NCI-H526 (cell line): ENCODE measurements around the gene MAGI1.

ENCODE experiments used
- DNase-seq, 2 experiments: peaks; one replicate each; lab custom pipeline; 2025; lab: John Stamatoyannopoulos, UW

MAGI1 gene

GRCh38 chr3:65419233-65419632 is 619.5 kb downstream of the MAGI1 start:
- no peak for DNase-seq

GRCh38 chr3:65413891-65414290 is 624.8 kb downstream of the MAGI1 start:
- DNase-seq = no peak

- peak in 1 of 2 experiments; percentile 21 for DNase-seq
Observed at GRCh38 chr3:65412588-65412987, 626.1 kb downstream of the MAGI1 start.

- no peak for DNase-seq
Observed at GRCh38 chr3:65411367-65411766, 627.4 kb downstream of the MAGI1 start.

GRCh38 chr3:65409176-65409569 is 629.5 kb downstream of the MAGI1 start:
- no peak for DNase-seq

GRCh38 chr3:65408531-65409175 is 630.1 kb downstream of the MAGI1 start:
- no peak for DNase-seq

GRCh38 chr3:65406470-65406869 is 632.2 kb downstream of the MAGI1 start:
- DNase-seq = no peak

- DNase-seq = no peak
Observed at GRCh38 chr3:65402597-65402996, 636.1 kb downstream of the MAGI1 start.

- DNase-seq = no peak
Observed at GRCh38 chr3:65401359-65402305, 637.1 kb downstream of the MAGI1 start.

- no peak for DNase-seq
Observed at GRCh38 chr3:65400899-65401298, 637.8 kb downstream of the MAGI1 start.

GRCh38 chr3:65398953-65399352 is 639.8 kb downstream of the MAGI1 start:
- DNase-seq = no peak

- DNase-seq = no peak
Observed at GRCh38 chr3:65396078-65396477, 642.6 kb downstream of the MAGI1 start.

- DNase-seq = no peak
Observed at GRCh38 chr3:65391068-65391467, 647.6 kb downstream of the MAGI1 start.

- DNase-seq = no peak
Observed at GRCh38 chr3:65385805-65386204, 652.9 kb downstream of the MAGI1 start.

GRCh38 chr3:65381496-65382010 is 657.2 kb downstream of the MAGI1 start:
- no peak for DNase-seq

GRCh38 chr3:65379223-65379622 is 659.5 kb downstream of the MAGI1 start:
- no peak for DNase-seq

GRCh38 chr3:65377637-65378036 is 661.1 kb downstream of the MAGI1 start:
- no peak for DNase-seq

GRCh38 chr3:65376426-65376825 is 662.3 kb downstream of the MAGI1 start:
- no peak for DNase-seq

GRCh38 chr3:65371053-65371452 is 667.7 kb downstream of the MAGI1 start:
- no peak for DNase-seq

- DNase-seq = no peak
Observed at GRCh38 chr3:65368866-65369265, 669.9 kb downstream of the MAGI1 start.

GRCh38 chr3:65362688-65363087 is 676.0 kb downstream of the MAGI1 start:
- DNase-seq = no peak

- no peak for DNase-seq
Observed at GRCh38 chr3:65361448-65361847, 677.3 kb downstream of the MAGI1 start.
